GM18951 (cell line): ENCODE results near the gene DDX11.
"Not testable (repeated sequence)": the region's sequence is repeated elsewhere in the genome, so short reads cannot be mapped to it uniquely, and the experiment has no call there.

Experiments used
- POLR2A ChIP-seq: IDR thresholded peaks from 4 replicates; pipeline ENCODE4 v1.6.1; 2011; ENCODE audit warnings: mild to moderate bottlenecking; ENCODE audit not compliant: insufficient read length, insufficient read depth; ENCODE audit errors: extremely low read depth
- in situ Hi-C: fragments of 300-500 bp; cut with MboI; formaldehyde crosslinking; loops from one replicate; pipeline ENCODE4 v1.12.0; 2022; ENCODE audit warnings: low sequenced_read_pairs, mixed read lengths, inconsistent platforms; ENCODE audit not compliant: unreplicated experiment

Gene DDX11

DNA sequence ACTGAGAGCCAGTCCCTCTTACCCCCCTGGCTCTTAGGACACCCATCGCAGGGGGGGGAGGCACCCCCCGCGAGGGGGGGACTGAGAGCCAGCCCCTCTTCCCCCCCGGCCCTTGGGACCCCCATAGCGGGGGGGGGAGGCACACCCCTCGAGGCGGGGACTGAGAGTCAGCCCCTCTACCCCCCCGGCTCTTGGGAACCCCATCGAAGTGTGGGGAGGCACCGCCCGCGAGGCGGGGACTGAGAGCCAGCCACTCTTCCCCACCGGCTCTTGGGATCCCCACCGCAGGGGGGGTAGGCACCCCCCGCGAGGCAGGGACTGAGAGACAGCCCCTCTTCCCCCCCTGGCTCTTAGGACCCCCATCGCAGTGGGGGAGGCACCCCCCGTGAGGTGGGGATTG, 48.8 kb downstream of the DDX11 start:
- in situ Hi-C loops, result loop anchor here (25.0 kb wide), 1 partner anchor 115 kb away; no protein-coding TSS in a partner anchor
- no peak for TF ChIP-seq POLR2A

DNA sequence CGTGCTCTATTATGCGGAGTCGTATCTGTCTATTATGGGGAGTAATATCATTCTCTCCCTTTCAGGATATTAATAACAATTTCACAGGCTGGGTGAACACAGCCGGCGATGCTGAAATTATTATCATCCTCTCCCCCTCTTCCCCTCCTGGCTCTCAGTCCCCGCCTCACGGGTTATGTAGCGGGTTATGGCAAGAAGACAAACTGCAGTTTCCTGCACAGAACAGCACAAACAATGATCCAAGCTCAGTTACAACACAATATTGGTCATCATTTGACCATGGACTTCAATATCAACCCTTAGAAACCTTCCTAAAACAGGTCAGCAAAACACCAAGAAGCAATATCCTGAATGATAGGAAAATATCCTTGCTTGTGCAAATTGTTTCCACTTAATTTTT, 50.5 kb downstream of the DDX11 start:
- in situ Hi-C loops, result loop anchor here (25.0 kb wide), 1 partner anchor 113 kb away; no protein-coding TSS in a partner anchor

DNA sequence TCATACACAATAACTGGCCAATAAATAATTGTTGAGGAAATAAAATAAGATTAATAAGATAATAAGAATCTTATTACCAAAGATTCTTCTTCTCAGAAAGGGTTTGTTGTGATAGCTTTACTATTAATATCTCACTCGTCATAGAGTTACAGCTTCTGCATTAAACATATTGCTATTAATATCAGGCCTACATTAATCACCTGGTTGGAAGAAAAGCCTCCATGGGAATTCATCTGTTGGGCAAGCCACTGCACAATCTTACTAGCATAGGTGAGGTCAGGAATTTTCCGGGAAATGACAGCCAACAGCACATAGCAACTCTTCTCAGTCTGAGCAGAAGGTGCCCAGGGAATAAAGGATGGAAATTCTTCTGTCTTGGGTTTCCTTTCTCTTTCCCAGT, 51.5 kb downstream of the DDX11 start:
- in situ Hi-C loops, result not testable (repeated sequence)

DNA sequence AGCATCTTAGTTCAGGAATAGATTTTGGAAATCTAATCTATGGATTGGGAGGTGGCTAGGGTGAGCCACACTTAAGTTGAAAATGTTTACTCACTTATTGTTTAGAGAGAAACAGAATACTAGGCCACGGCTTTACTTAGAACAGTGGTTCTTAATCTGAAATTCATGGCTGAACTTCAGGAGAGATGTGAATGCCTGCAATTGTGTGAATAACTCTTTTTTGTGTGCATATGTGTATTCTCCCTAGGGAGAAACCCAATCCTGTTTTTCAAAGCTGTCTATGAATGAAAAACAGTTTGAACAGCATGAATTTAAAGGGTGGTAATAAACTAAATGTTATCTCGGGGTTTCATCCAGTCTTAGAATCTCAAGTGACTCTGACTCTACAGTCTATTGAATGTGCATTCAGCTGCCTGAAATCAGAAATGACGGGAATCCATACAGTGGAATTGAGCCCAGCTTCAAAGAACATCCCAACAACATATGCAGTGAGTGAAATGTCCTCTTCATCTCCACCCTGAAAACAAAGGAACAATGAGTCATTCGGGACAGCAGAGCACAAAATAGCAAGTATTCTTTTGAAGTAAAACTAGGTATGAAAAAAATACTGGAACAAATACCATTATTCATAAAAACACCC, 53.7 kb downstream of the DDX11 start:
- in situ Hi-C loops, result not testable (repeated sequence)

DNA sequence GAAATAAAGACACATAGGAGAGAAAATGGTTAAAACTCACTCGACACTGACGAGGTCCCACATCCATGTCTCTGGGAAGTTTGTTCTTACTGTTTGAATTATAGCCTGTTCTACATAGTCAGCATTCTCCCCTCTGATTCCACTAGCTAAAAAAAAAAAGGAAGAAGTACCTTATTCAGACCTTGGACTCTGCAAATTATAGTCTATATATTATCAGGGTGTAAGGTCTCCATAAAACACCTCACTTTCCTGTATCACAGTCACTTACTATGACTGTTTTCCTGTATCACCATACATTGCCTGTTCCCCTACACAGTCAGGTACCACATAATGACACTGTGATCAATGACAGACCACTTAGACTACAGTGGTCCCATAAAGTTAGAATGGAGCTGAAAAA, 62.9 kb downstream of the DDX11 start:
- in situ Hi-C loops, result not testable (repeated sequence)

DNA sequence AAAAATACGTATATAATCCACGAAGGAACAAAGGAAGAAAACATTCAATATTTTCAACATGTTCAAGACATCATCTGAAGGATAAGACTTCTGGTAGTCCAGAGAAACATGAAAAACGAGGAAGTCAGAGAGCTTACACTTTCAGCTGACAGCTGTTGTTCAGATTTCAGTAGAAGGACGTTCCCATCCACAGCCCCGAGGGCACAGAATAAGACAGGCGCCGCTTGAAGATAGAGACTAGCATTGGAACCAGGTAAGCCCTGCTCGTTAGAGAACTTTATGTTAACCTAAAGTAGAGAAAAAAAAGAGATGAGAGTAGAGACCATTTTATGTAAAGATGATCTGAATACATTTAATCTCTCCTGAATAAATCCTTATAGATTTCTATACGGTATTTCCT, 71.1 kb downstream of the DDX11 start:
- in situ Hi-C loops, result not testable (repeated sequence)

DNA sequence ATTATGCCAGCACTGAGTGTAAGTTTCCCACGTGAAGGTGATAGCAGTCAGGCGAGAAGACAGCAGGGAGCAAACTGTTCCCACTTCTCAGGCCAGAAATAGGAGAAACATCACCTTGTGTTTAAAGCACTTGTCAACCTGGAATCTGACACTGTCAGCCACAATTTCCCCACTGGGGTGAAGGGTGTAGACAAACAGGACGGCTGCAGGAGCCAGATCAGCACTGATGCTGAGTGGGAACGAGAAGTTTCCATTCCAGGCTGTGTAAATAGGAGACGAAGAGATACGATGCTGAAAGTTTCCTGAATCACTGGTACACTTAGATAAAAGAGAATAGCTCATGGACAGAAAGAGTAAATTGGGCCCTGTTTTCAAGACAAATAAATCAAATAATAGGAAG, 71.6 kb downstream of the DDX11 start:
- in situ Hi-C loops, result not testable (repeated sequence)

DNA sequence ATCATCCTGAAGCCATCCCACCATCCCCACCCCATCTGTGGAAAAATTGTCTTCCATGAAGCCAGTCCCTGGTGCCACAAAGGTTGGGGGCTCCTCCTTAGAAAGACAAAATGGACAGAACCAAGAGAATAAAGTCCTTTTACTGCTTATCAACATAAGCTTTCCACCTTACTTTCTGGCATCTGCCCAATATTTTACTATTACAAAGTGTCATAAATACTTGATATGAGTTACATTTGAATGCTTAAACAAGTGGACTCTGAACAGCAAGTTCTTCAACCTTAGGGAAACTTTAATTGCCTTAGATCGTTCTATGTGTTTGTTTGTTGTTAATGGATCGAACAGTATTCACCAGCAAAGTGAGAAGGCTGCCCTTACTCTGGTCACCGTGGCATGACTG, 73.8 kb downstream of the DDX11 start:
- in situ Hi-C loops, result not testable (repeated sequence)

DNA sequence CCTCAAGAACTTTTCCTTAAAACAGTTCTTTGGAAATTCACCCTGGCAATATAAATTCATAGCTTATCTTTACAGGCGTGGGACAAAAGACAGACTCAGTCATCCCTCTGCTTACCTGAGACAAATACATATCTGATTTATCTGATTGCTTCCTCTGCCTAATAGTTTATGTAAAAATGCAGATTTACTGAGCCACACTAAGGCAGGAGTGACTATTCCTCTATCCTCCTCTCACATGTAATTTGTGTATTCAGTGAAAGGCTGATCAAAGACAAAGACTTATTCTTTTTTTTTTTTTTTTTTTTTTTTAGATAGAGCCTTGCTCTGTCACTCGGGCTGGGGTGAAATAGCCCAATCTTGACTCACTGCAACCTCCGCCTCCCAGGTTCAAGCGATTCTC, 77.1 kb downstream of the DDX11 start:
- in situ Hi-C loops, result not testable (repeated sequence)
